Right atrium auricular region (tissue), 2 donors: ENCODE data around the gene MTAP. TPM values are rescaled to one million over a fixed set of nuclear protein-coding genes. Genes with fewer than 3 reads are reported as not detected.

ENCODE experiments used
- DNase-seq: peaks from one replicate; pipeline ENCODE4 v3.0.0-alpha.2; 2019; ENCODE audit warnings: low spot score
- H3K27ac ChIP-seq, 2 donors: fragments of 200-600 bp; sonication (generic); 1 replicate in 1 of 2; 2 replicates in 1 of 2; pipeline ENCODE4 v1.5.1; 2016 to 2019
- H3K27me3 ChIP-seq, 2 donors: fragments of 200-600 bp; sonication (generic); one replicate each; pipeline versions ENCODE4 v1.5.1 to v1.6.0; 2017 to 2019
- H3K36me3 ChIP-seq: fragments of 200-600 bp; sonication (generic); one replicate; pipeline ENCODE4 v1.5.1; 2016
- H3K4me1 ChIP-seq, 2 donors: fragments of 200-600 bp; sonication (generic); one replicate each; pipeline versions ENCODE4 v1.5.1 to v1.6.0; 2017 to 2019
- H3K4me3 ChIP-seq, 2 donors: fragments of 200-600 bp; sonication (generic); 1 replicate in 1 of 2; 2 replicates in 1 of 2; pipeline ENCODE4 v1.5.1; 2017 to 2019; ENCODE audit warnings: mild to moderate bottlenecking in 1 of 2, moderate library complexity in 1 of 2
- H3K9me3 ChIP-seq, 2 donors: fragments of 200-600 bp; sonication (generic); one replicate each; pipeline ENCODE4 v1.5.1; 2019
- CTCF ChIP-seq, 2 donors: fragments of 200-600 bp; sonication (generic); IDR thresholded peaks; one replicate each; pipeline ENCODE4 v1.5.1; 2019; ENCODE audit warnings: antibody characterized with exemption in 2 of 2
- total RNA-seq, 2 donors: library from RNA; depleted of rRNA; stranded (reverse); fragments of >200 nt; gene quantifications; one replicate each; pipeline ENCODE4 v1.1.0, GENCODE V29; 2016

Gene MTAP
- total RNA-seq, 2 donors from 2014 or later: 9.1 to 10.3 TPM

- H3K36me3 ChIP-seq: no peaks in the 10 kb centered on the region
- no peaks in the 10 kb centered on the region for H3K9me3 ChIP-seq
- DNase-seq: no peak
- peaks cover 0 to 5% of the 10 kb centered on the region in 2 donors for H3K4me1 ChIP-seq
- no peak for TF ChIP-seq CTCF (IDR thresholded peaks at IDR 0.05)
- no peaks in the 10 kb centered on the region for H3K27me3 ChIP-seq
- H3K27ac ChIP-seq: no peak overlapping the region
- no peak overlapping the region for H3K4me3 ChIP-seq
Observed at GRCh38 chr9:21796768-21797167, 5.7 kb upstream of the MTAP start.

- TF ChIP-seq CTCF (IDR thresholded peaks at IDR 0.05): no peak
- H3K9me3 ChIP-seq: no peaks in the 10 kb centered on the region
- H3K4me3 ChIP-seq: peak overlapping the region; percentile 65 to 87
- peaks cover 0 to 27% of the 10 kb centered on the region in 2 donors for H3K4me1 ChIP-seq
- H3K36me3 ChIP-seq: no peaks in the 10 kb centered on the region
- H3K27ac ChIP-seq: peak overlapping the region; percentile 85 to 88
- no peaks in the 10 kb centered on the region for H3K27me3 ChIP-seq
- no peak for DNase-seq
Observed at GRCh38 chr9:21800931-21801682, 1.3 kb upstream of the MTAP start.

GRCh38 chr9:21801683-21802417 is 586 bp upstream of the MTAP start:
- no peak for TF ChIP-seq CTCF (IDR thresholded peaks at IDR 0.05)
- peak overlapping the region; percentile 85 to 88 for H3K27ac ChIP-seq
- DNase-seq: peak; percentile 72
- H3K4me1 ChIP-seq: peaks cover 0 to 35% of the 10 kb centered on the region in 2 donors
- no peaks in the 10 kb centered on the region for H3K27me3 ChIP-seq
- no peaks in the 10 kb centered on the region for H3K9me3 ChIP-seq
- H3K36me3 ChIP-seq: no peaks in the 10 kb centered on the region
- H3K4me3 ChIP-seq: peak overlapping the region; percentile 65 to 87

- Histone ChIP-seq H3K9me3 (no peaks in the 10 kb centered on the region), H3K4me3 (peak overlapping the region; percentile 65 to 87), H3K4me1 (peaks cover 0 to 42% of the 10 kb centered on the region in 2 donors), H3K27ac (peak overlapping the region; percentile 85 to 88), H3K36me3 (no peaks in the 10 kb centered on the region), H3K27me3 (no peaks in the 10 kb centered on the region)
- TF ChIP-seq CTCF (IDR thresholded peaks at IDR 0.05): no peak
- DNase-seq: no peak
Observed at GRCh38 chr9:21803649-21804048, 1.2 kb downstream of the MTAP start.

- no peak for TF ChIP-seq CTCF (IDR thresholded peaks at IDR 0.05)
- Histone ChIP-seq H3K27me3 (no peaks in the 10 kb centered on the region), H3K4me3 (no peak overlapping the region), H3K27ac (no peak overlapping the region), H3K4me1 (peaks cover 0 to 42% of the 10 kb centered on the region in 2 donors), H3K36me3 (no peaks in the 10 kb centered on the region), H3K9me3 (no peaks in the 10 kb centered on the region)
- no peak for DNase-seq
Observed at GRCh38 chr9:21804331-21804730, 1.9 kb downstream of the MTAP start.
